Fibroblast of skin of right biceps (primary cell): ENCODE data around the gene COBLL1.
"Not testable (repeated sequence)": the region's sequence is repeated elsewhere in the genome, so short reads cannot be mapped to it uniquely, and the experiment has no call there.

ENCODE experiments used
- DNase-seq: peaks from one replicate; pipeline ENCODE4 v3.0.0-alpha.2; 2013

COBLL1 gene

DNA sequence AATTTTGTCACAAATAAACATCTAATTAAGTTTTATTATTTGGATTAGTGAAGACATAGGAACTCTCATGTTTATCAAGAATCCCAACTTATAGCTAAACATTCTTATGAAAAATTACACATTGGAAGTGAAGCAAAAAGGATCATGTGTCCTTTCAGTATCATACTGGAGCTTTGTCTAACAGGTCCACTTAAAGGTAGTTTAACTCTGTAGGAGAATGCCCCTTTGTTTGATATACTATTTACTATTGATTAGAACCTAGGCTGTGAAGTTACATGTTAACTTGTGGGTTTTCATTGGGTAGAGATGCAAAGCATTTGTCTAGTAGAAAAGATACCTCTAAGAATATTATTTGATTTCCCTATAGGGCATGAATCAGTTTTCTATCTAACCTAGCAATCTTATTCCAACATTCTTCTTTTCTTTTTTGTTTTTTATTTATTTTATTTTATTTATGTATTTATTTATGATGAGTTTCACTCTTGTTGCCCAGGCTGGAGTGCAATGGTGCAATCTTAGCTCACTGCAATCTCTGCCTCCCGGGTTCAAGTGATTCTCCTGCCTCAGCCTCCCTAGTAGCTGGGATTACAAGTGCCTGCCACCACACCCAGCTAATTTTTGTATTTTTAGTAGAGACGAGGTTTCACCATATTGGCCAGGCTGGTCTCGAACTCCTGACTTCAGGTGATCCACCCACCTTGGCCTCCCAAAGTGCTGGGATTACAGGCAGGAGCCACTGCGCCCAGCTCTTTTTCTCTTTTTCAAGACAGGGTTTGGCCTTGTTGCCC is 18.5 kb upstream of the COBLL1 start:
- DNase-seq: not testable (repeated sequence)

- no peak for DNase-seq
These were observed 17.7 kb upstream of the COBLL1 start for GRCh38 chr2:164859251-164859818.

DNA sequence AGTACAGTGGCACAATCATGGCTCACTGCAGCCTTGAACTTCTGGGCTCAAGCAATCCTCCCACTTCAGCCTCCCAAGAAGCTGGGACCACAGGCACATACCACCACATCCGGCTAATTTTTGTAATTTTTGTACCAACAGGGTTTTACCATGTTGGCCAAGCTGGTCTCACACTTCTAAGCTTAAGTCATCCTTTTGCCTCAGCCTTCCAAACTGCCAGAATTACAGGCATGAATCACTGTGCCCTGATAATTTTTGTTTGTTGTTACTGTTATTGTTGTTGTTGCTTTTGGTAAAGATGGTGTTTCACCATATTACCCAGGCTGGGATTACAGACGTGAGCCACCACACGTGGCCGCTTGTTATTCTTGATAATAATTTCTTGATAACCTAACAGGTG is 10.5 kb upstream of the COBLL1 start:
- no peak for DNase-seq

- DNase-seq: no peak
These were observed 8.6 kb upstream of the COBLL1 start for GRCh38 chr2:164850235-164850634.

DNA sequence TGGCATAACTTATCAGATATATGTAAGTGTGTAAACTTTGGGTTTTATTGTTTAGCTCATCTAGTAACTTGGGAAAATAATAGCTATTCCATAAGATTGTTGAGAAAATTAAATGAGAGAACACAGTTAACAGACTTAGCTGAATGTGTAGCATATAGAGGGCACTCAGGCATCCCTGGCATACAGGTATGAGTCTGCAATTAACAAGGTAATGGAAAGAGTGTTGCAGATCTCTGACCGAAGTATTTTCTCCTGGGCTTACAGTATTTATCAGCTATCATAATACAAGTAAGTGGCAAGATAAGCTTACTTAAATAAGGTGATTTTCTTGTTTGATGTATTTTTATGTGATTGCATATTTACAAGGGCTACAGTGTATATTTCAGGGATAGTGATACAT is 7.9 kb upstream of the COBLL1 start:
- DNase-seq: no peak

DNA sequence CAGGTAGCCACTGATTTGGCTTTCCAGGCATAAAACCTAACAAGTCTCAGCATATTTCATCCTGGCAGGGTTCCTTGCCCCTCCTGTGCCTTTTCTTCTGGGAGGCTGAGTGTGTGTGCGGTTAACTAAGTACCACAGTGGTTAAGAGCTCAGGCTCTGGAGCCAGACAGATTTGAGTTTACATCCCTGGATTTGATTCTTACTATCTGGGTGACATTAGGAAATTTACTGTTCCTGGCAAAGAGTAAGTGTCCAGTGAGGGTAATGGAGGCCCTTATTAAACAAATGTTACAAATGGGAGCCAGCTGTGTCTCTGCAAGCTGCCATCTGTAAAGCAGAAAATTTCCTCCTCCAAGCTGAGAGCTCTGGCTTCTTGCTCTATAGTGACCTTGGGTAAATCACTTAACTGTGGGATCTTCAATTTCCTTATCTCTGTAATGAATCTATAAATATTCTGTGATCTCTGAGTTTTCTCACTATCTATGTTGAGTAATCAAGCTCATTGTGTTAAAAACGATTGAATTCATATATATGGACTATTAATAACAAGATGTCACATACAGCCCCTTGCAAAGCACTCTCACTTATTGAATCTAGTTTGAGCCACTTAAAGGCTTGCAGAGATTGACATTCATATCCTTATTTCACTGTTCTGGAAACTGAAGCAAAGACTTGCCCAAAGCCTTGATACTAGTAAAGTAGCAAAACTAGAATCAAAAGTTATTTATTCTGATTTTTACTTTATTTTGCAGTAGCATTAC is 6.5 kb upstream of the COBLL1 start:
- no peak for DNase-seq

DNA sequence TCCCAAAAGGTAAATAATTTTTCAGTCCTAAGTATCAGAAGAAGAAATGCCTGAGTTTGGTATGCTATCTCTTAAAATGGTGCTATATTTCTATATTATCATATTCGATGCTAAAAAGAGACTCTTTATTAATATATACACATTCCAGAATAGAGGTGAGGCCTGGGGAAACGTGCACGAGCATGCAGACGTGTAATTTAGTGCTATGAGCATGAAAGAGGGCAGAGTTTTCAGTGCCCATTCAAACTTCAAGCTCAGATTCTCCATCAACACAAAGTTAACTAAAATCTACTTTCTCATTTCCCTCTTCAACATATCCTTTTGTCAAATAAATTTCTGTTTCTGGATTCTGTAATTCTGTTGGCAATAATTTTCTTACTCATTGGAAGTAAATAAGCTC is 5.7 kb upstream of the COBLL1 start:
- DNase-seq: no peak

GRCh38 chr2:164846276-164846675 is 4.7 kb upstream of the COBLL1 start:
- DNase-seq: no peak

- DNase-seq: peak; percentile 25
These were observed 1.8 kb upstream of the COBLL1 start for GRCh38 chr2:164843346-164843911.

GRCh38 chr2:164842624-164842966 is 972 bp upstream of the COBLL1 start:
- no peak for DNase-seq

- peak; percentile 81 for DNase-seq
These were observed 499 bp downstream of the COBLL1 start for GRCh38 chr2:164840930-164841718.

GRCh38 chr2:164840458-164840929 is 1.1 kb downstream of the COBLL1 start:
- DNase-seq: no peak

DNA sequence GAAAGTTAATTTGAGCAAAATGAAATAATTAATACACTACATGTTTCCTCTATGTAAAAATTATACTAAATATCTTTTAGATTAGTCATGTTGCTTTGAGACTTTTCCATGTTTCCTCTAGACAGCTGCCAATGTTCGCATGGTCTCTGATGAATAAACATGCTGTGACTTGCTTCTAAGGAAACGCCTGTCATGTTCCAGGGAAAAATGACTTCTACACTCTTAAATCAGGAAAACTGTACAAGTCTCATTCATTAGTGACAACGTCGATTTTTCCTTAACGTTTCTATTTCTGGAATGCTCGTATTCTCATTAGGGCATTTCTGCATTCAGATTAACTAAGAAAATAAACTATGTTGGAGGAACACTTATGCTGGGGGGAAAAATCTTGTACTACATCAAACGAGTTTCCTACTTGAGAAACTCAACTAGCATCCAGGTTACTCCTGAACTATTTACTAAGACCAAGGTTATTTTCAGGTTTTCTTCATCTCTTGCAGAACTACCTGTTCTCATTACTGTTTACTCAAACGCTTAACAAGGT is 1.6 kb downstream of the COBLL1 start:
- DNase-seq: peak; percentile 75

DNA sequence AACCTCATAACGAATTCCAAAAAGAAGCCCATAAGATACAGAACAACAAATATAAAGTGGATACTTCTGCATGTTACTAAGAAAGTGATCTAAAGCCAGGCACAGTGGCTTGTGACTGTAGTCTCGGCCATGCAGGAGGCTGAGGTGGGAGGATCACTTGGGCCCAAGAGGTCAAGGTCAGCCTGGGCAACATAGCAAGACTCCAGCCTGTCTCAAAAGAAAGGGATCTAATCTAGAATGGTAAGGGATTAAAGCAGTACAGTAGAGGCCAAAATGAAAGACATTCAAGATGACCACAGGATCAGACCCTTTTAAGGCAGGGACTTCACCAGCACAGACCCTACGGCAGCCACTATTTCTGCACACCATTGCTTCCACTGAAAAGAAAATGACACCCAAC is 3.8 kb downstream of the COBLL1 start:
- no peak for DNase-seq

DNA sequence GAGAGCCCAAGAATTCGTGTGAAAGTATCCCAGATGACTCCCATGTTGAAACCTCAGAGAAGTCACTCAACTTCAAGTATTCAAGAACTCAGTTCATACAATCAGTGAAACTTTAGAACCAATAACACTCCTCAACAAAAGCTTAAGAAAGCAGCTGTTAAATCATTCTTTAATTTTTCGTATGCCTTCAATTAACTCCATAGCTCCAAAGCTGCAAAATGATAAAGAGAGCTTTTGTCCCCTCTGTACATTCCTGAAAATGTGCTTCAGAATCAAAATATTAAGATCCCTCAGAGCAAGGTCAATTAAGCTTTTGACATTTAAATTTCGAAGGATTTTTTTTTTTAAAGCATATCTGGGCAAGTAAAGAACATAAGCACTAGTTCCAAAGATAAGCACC is 4.7 kb downstream of the COBLL1 start:
- DNase-seq: no peak

- no peak for DNase-seq
These were observed 6.3 kb downstream of the COBLL1 start for GRCh38 chr2:164835302-164835701.

GRCh38 chr2:164831887-164832286 is 9.7 kb downstream of the COBLL1 start:
- no peak for DNase-seq

DNA sequence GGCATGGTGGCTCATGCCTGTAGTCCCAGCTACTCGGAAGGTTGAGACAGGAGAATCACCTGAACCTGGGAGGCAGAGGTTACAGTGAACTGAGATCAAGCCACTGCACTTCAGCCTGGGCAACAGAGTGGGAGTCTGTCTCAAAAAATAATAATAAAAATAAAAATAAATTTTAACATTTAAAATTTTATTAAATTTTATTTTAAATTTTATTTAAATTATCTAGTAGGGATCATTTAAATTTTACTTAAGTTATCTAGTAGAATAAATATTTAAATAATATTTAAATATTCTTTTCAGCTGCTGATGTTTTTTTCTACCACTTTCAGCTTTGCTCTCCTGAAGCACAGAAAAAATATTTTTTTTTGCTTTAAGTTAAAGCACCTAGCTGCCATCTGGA is 10.4 kb downstream of the COBLL1 start:
- DNase-seq: no peak

DNA sequence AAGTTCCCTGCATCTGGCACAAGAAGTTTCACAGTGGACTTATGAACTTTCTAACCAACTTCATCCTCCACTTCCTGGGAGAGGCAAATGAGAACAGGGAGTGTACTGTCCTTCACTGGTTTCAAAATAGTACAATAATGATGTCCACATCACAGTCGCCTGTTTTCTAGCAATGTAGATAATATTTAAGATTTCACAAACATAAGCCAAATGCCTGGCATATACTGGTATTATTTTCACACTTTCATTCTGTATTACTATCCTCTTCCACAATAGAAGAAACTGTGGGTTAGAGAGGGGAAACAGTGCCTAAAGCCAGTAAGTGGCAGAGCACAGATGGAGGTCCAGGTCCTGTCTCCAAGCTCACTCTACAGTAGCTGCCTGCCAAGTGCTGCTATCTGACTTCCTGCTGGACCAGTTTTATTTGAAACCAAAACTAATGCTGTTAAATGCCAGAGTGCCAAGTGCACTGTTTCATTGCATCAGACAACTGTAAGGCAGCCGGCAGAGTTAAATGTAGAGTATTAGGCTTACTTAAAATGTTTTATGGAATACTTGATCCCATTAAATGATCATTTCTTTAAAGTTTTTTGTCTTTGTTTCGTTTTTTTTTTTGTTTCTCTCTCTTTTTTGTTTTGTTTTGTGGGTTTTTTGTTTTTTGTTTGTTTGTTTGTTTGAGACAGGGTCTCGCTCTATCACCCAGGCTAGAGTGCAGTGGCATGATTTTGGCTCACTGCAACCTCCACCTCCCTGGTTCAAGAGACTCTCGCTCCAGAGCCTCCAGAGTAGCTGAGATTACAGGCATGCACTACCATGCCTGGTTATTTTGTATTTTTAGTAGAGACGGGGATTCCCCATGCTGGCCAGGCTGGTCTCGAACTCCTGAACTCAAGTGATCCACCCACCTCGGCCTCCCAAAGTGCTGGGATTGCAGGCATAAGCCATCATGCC is 15.1 kb downstream of the COBLL1 start:
- peak; percentile 20 for DNase-seq

DNA sequence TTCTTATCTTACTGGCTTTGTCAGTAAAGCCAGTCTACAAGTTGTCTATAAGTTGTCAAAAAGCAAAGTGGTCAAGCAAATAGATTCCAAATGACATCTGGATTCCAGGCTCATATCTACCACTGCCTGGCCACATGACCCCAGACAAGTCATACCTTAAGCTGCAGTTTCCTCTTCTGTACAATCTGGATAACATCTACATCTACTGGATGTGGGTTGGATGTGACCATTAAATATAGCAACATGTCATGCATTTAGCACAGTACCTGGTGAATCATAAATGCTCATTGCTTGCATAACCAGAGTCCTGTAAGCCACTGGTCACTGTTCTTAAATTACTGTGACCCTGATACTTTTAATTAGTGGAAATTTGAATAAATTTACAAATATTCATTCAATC is 16.8 kb downstream of the COBLL1 start:
- DNase-seq: peak; percentile 18

DNA sequence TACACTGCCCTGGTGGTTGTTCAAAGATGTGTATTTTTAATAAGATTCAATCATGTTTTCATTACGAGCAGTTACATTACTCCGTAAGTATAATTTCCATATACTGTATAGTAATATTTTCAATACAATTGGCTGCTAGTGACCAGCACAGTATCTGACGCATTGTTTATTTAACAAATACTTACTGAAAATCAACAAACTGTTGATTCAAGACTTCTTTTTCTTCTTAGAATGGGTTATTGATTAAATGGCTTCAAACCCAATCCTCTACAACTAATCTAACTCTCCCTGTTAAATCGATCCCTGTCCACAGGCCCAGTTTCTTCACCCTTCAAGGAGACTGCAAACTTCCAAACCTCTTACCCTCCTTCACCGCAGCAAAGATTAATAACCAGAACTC is 18.5 kb downstream of the COBLL1 start:
- no peak for DNase-seq
